Karpas-422 (cell line): ENCODE measurements around the gene ZXDC. TPM values are rescaled to one million over a fixed set of nuclear protein-coding genes. Genes with fewer than 3 reads are reported as not detected.

Experiments used
- DNase-seq: peaks from one replicate; pipeline ENCODE4 v3.0.0-alpha.2; 2015
- H2AFZ ChIP-seq: fragments of 200-600 bp; sonication (generic); 2 replicates; pipeline ENCODE4 v1.6.1; 2014; ENCODE audit warnings: antibody characterized with exemption, low read length, mixed read lengths
- H3K27ac ChIP-seq: fragments of 200-600 bp; sonication (generic); 2 replicates; pipeline ENCODE4 v1.5.1; 2014; ENCODE audit warnings: mild to moderate bottlenecking, low read length, moderate library complexity
- H3K27me3 ChIP-seq: fragments of 200-600 bp; sonication (generic); 2 replicates; pipeline ENCODE4 v1.6.1; 2014; ENCODE audit warnings: low read length, mixed read lengths
- H3K36me3 ChIP-seq: fragments of 200-600 bp; sonication (generic); 2 replicates; pipeline ENCODE4 v1.6.1; 2014; ENCODE audit warnings: low read length, mixed read lengths; ENCODE audit not compliant: insufficient read depth
- H3K4me1 ChIP-seq: fragments of 200-600 bp; sonication (generic); 2 replicates; pipeline ENCODE4 v1.6.1; 2014; ENCODE audit warnings: mild to moderate bottlenecking, low read length, mixed read lengths
- H3K4me2 ChIP-seq: fragments of 200-600 bp; sonication (generic); 2 replicates; pipeline ENCODE4 v1.6.1; 2014; ENCODE audit warnings: low read length, low read depth, mild to moderate bottlenecking; ENCODE audit not compliant: poor library complexity, severe bottlenecking
- H3K4me3 ChIP-seq: fragments of 200-600 bp; sonication (generic); 2 replicates; pipeline ENCODE4 v1.5.1; 2014; ENCODE audit warnings: mild to moderate bottlenecking, antibody characterized with exemption, low read length, mixed read lengths
- H3K79me2 ChIP-seq: fragments of 200-600 bp; sonication (generic); 2 replicates; pipeline ENCODE4 v1.6.1; 2014; ENCODE audit warnings: mild to moderate bottlenecking, low read length, mixed read lengths
- H3K9ac ChIP-seq: fragments of 200-600 bp; sonication (generic); 2 replicates; pipeline ENCODE4 v1.6.0; 2014; ENCODE audit warnings: low read length
- H3K9me2 ChIP-seq: fragments of 200-600 bp; sonication (generic), shearing (Covaris generic); replicated peaks from 2 replicates; pipeline ENCODE4 v1.6.0; 2014; ENCODE audit warnings: mild to moderate bottlenecking, low read length, moderate library complexity; ENCODE audit not compliant: insufficient read depth
- H3K9me3 ChIP-seq: fragments of 300-700, 200-600 bp; sonication (generic); 2 replicates; pipeline ENCODE4 v1.6.1; 2014; ENCODE audit warnings: low read length, mixed read lengths
- H4K20me1 ChIP-seq: fragments of 200-600 bp; sonication (generic); 2 replicates; pipeline ENCODE4 v1.6.1; 2014; ENCODE audit warnings: mild to moderate bottlenecking, antibody characterized with exemption, low read length, low read depth; ENCODE audit not compliant: insufficient read depth
- total RNA-seq: library from RNA; depleted of rRNA; stranded (reverse); fragments of >200 nt; shearing (Covaris generic); gene quantifications from 2 replicates; pipeline ENCODE4 v1.2.3, GENCODE V29; 2014; ENCODE audit warnings: low replicate concordance

The ZXDC gene
- total RNA-seq, 1 experiment from 2014 or later = 18.9 TPM

DNA sequence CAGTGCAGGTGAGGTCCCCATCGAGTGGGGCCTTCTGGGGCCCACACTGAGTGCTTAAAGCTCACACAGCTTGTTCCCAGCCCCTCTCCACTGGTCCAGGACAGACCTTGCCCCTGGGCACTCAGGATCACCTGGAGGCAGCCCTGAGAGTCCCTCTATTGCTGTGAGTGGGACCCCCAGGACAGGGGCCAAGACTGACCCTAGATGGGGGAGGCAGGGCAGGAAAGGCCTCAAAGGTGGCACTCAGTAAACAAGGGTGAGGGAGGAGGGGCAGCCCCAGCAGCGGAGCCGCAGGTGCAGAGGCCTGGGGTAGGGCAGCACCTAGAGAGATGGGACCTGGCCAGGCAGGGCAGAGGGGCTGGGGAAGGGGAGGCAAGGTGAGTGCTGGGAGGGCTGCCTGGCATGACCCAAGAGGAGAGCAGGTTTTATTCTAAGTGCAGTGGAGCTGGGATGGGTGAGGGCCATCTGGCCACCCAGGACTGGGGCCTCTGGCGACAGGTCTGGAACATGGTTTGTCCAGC is 53.1 kb downstream of the ZXDC start:
- H3K27me3 ChIP-seq = no peaks in the 10 kb centered on the region

DNA sequence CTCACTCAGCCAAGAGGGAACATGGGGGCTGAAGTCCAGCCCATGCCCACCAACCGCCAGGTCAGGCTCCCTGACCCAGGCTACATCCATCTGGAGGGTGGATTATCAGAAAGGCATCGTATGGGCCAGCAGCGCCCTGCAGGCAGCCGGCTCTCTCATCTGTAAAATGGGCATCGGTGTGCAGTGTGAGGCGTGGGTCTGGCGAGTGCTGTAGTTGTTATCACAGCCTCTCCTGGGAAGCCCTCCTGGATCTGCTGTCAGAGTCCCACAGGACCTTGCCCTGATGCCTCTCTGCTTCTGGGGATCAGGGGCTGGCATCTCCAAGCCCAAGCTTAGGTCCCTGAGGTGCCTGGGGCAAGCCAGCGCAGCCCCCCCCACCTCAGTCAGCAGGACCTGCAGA is 53.6 kb downstream of the ZXDC start:
- Histone ChIP-seq H3K79me2 (no peaks in the 10 kb centered on the region), H3K4me3 (no peak overlapping the region), H3K27me3 (no peaks in the 10 kb centered on the region), H3K27ac (no peak overlapping the region), H3K36me3 (no peaks in the 10 kb centered on the region), H3K9me3 (peaks cover 8% of the 10 kb centered on the region; the same call in 1 of the 2 replicates), H2AFZ (no peak overlapping the region), H3K9ac (no peak overlapping the region), H4K20me1 (no peaks in the 10 kb centered on the region), H3K9me2 (no peaks in the 10 kb centered on the region), H3K4me1 (no peaks in the 10 kb centered on the region), H3K4me2 (no peak overlapping the region)
- no peak for DNase-seq

More for the DNA sequence above, 53.1 kb downstream of the ZXDC start:
- Histone ChIP-seq H3K9ac (no peak overlapping the region), H3K9me2 (no peaks in the 10 kb centered on the region), H3K4me2 (no peak overlapping the region), H4K20me1 (no peaks in the 10 kb centered on the region), H3K9me3 (peaks cover 8% of the 10 kb centered on the region; the same call in 1 of the 2 replicates), H3K36me3 (no peaks in the 10 kb centered on the region), H2AFZ (no peak overlapping the region), H3K79me2 (no peaks in the 10 kb centered on the region), H3K4me3 (no peak overlapping the region), H3K4me1 (no peaks in the 10 kb centered on the region), H3K27ac (no peak overlapping the region)
- DNase-seq = no peak

DNA sequence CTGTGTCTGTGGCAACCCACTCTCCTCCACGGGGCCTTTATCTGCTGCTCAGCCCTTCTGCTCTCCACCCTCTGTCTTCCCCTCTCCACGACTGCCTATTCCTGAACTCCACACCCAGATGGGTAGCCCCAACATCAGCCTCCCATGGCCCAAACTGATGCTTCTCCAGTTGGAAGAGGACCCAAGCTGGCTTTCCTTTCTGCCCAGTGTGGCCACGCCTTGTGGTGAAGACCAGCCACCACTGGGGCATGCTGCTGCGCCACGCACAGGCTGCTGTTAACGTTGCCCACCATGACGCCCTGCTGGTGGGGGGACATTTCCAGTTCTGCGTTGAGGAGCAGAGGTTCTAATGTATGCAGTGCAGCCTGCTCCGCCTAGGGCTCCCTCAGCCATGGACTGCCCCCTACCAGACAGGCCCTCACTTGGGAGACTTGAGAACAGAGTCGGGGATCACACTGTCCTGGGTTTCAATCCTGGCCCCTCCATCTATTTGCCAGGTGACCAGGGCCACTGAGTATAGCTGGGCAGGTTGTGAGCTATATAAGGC is 54.0 kb downstream of the ZXDC start:
- no peaks in the 10 kb centered on the region for H3K36me3 ChIP-seq
- no peak overlapping the region for H3K27ac ChIP-seq
- H3K4me1 ChIP-seq = no peaks in the 10 kb centered on the region
- DNase-seq = no peak
- no peaks in the 10 kb centered on the region for H3K9me2 ChIP-seq
- no peak overlapping the region for H3K4me3 ChIP-seq
- H3K9ac ChIP-seq = no peak overlapping the region
- H3K9me3 ChIP-seq = peaks cover 8% of the 10 kb centered on the region; the same call in 1 of the 2 replicates
- H3K79me2 ChIP-seq = no peaks in the 10 kb centered on the region
- H2AFZ ChIP-seq = no peak overlapping the region
- no peak overlapping the region for H3K4me2 ChIP-seq
- no peaks in the 10 kb centered on the region for H4K20me1 ChIP-seq
- no peaks in the 10 kb centered on the region for H3K27me3 ChIP-seq

DNA sequence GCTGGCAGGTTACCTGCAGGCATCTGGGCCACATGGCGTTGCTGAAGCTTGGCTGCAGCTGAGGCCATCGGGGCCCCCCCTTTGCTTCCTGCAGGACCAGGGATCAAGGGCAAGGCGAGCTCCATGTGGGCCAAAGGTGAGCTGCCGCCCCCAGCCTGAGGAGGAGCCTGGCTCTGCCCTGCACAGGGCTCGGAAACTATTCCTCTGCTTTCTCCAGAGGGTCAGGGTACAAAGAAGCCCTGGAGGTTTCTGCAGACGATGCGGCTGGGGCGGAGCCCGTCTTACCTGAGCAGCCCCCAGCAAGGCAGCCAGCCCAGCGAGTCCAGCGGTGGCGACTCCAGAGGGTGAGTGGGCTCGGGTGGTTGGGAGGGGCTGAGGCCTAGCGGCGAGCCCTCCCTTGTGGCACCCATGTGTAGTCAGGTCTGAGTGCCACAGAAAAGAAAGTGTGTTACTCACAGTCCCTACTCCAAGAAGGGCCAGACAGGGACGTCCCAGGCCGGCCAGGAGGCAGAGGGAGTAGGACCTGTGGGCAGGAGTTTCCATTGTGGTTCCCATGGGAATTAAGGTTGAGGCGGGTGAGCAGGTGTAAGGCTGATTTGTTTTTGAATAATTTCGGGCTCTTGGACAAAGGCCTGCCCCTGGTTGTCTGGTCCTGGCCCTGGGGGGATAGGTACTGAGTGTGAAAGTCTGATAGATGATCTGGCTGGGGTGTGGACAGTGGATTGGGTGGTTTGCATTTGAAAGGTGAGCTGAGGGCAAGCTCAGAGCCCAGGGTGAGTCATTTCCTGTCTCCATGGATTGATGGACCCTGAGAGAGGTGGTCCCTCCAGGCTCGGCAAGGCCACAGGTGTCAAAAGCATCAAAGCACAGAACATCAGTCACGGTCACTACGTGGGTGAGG is 55.6 kb downstream of the ZXDC start:
- Histone ChIP-seq H2AFZ (no peak overlapping the region), H3K4me2 (no peak overlapping the region), H3K4me3 (no peak overlapping the region), H3K9me2 (no peaks in the 10 kb centered on the region), H3K27ac (no peak overlapping the region), H3K9me3 (no peaks in the 10 kb centered on the region), H3K9ac (no peak overlapping the region), H3K36me3 (no peaks in the 10 kb centered on the region), H4K20me1 (no peaks in the 10 kb centered on the region), H3K79me2 (no peaks in the 10 kb centered on the region), H3K4me1 (no peaks in the 10 kb centered on the region), H3K27me3 (no peaks in the 10 kb centered on the region)
- DNase-seq = no peak

DNA sequence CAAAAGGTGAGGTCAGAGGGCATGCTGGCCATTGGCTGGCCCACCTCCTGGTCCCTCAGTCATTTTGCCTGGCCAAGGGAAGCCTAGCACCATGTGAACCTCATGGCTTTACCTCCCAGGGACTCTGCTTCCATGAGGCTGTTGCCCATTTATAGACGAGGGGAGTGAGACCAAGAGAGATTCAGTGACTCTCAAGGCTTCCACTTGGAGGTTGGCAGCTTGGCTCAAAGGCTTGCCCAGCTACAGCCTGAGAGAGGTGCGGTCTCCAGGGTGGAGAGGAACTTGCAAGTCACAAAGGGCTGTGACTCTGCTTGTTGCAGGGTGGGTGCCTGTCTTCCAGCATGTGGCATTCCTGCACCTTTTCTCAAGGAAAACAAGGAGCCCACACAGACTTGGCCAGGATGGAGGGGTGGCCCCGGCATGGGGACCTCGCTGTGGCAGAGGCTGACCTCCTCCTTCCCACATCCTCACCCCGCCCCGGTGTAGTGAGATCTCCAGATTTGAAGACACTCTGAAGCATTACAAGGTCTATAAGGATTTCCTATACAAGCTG is 56.5 kb downstream of the ZXDC start:
- Histone ChIP-seq H3K79me2 (no peaks in the 10 kb centered on the region), H3K4me1 (no peaks in the 10 kb centered on the region), H3K9ac (no peak overlapping the region), H3K4me2 (no peak overlapping the region), H3K9me2 (no peaks in the 10 kb centered on the region), H3K4me3 (no peak overlapping the region), H2AFZ (no peak overlapping the region), H3K36me3 (no peaks in the 10 kb centered on the region), H3K27ac (no peak overlapping the region), H4K20me1 (no peaks in the 10 kb centered on the region), H3K27me3 (no peaks in the 10 kb centered on the region), H3K9me3 (no peaks in the 10 kb centered on the region)
- no peak for DNase-seq

DNA sequence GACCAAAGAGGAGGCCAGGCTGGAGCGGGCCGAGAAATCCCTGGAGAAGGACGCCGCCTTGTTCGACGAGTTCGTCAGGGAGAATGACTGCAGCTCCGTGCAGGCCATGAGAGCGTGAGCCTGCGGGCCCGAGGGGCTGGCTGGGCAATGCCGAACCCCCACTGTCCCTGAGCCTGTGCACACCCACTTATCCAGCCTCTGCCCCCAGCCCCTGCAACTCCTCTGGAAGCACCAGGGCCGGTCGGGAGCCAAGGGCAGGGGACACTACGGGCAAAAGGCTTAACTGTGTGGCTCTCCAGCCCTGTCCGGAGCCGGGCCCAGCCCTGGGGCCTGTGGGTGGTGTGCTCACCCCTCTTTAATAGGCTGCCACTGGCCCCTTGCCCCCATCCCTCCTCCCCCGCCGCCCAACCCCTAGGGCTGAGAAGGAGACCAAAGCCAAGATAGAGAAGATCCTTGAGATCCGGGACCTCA is 57.0 kb downstream of the ZXDC start:
- Histone ChIP-seq H3K9me3 (no peaks in the 10 kb centered on the region), H4K20me1 (no peaks in the 10 kb centered on the region), H2AFZ (no peak overlapping the region), H3K4me3 (no peak overlapping the region), H3K9ac (no peak overlapping the region), H3K79me2 (no peaks in the 10 kb centered on the region), H3K27ac (no peak overlapping the region), H3K9me2 (no peaks in the 10 kb centered on the region), H3K4me2 (no peak overlapping the region), H3K27me3 (no peaks in the 10 kb centered on the region), H3K4me1 (no peaks in the 10 kb centered on the region), H3K36me3 (no peaks in the 10 kb centered on the region)
- no peak for DNase-seq

DNA sequence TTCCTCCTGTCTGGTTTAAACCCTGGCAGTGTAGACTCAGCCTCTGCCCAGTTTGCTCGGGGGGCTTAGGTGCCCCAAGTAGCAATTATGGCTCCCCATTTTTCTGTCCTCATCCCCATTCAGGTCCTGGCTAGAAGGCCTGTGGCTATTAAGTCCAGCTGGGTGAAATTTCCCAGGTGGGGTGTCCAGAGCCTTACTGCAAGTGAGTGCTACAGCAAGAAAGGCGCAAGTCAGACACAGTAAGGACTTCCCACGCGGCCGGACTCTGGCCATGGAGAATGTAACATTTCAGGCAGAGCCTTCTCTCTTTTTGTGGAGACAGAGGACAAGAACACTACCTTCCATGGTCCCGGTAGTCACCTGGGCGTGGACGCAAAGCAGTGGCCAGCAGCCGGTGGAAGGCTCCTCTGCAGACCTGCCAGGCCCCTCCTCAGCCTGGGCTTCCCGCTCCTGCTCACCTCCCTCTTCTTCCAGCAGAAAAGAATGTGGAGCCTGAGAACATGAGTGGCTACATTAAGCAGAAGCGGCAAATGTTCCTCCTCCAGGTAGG is 57.6 kb downstream of the ZXDC start:
- no peaks in the 10 kb centered on the region for H3K4me1 ChIP-seq
- no peak overlapping the region for H3K4me3 ChIP-seq
- H4K20me1 ChIP-seq = no peaks in the 10 kb centered on the region
- H2AFZ ChIP-seq = no peak overlapping the region
- no peak for DNase-seq
- H3K27ac ChIP-seq = no peak overlapping the region
- H3K9me3 ChIP-seq = no peaks in the 10 kb centered on the region
- no peaks in the 10 kb centered on the region for H3K79me2 ChIP-seq
- no peaks in the 10 kb centered on the region for H3K9me2 ChIP-seq
- no peak overlapping the region for H3K9ac ChIP-seq
- H3K27me3 ChIP-seq = no peaks in the 10 kb centered on the region
- no peak overlapping the region for H3K4me2 ChIP-seq
- no peaks in the 10 kb centered on the region for H3K36me3 ChIP-seq

DNA sequence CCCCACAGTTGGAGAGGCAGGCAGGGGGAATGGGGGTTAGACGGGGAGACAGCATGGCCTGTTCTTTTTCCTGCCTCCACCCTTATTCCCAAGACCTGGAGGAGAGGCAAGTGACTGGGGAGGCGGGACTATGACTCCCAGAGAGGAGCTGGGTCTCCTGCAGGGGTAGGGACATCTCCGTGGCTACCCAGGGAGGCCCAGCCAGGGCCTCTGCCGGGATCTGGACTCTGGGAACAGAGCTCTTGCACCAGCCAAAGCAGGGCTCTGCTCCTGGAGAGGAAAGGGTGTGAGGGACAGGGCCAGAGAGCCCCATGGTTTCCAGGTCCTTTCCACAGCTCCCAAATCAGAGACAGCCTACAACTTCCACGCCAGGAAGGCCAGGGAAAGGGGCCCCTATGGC is 58.2 kb downstream of the ZXDC start:
- no peaks in the 10 kb centered on the region for H3K4me1 ChIP-seq
- H4K20me1 ChIP-seq = no peaks in the 10 kb centered on the region
- H3K27ac ChIP-seq = no peak overlapping the region
- H2AFZ ChIP-seq = no peak overlapping the region
- H3K27me3 ChIP-seq = no peaks in the 10 kb centered on the region
- H3K79me2 ChIP-seq = no peaks in the 10 kb centered on the region
- H3K9ac ChIP-seq = no peak overlapping the region
- no peaks in the 10 kb centered on the region for H3K9me3 ChIP-seq
- H3K9me2 ChIP-seq = no peaks in the 10 kb centered on the region
- no peaks in the 10 kb centered on the region for H3K36me3 ChIP-seq
- no peak overlapping the region for H3K4me2 ChIP-seq
- DNase-seq = no peak
- H3K4me3 ChIP-seq = no peak overlapping the region
